HG03432 (cell line): ENCODE data around the gene TXN.

Experiments used
- ATAC-seq: cut with Tn5 transposase; IDR thresholded peaks from one replicate; pipeline ENCODE4 v1.9.1; 2021; ENCODE audit warnings: mild to moderate bottlenecking, moderate library complexity; ENCODE audit not compliant: unreplicated experiment

Gene TXN

GRCh38 chr9:110256380-110257096 is at the start of gene TXN:
TXN (minus strand) TSS chr9:110256507; CDS start chr9:110256435, 72 bp downstream.
- ATAC-seq, result peak; percentile 80

- ATAC-seq, result no peak
Measured at GRCh38 chr9:110303133-110303532, 46.8 kb upstream of the TXN start.

GRCh38 chr9:110298043-110298605 is 41.8 kb upstream of the TXN start:
- ATAC-seq, result no peak

- ATAC-seq, result no peak
Measured at GRCh38 chr9:110293248-110293647, 36.9 kb upstream of the TXN start.

GRCh38 chr9:110291921-110292557 is 35.7 kb upstream of the TXN start:
- no peak for ATAC-seq

- no peak for ATAC-seq
Measured at GRCh38 chr9:110290001-110290400, 33.7 kb upstream of the TXN start.

- no peak for ATAC-seq
Measured at GRCh38 chr9:110288503-110288902, 32.2 kb upstream of the TXN start.

- ATAC-seq, result no peak
Measured at GRCh38 chr9:110287289-110287680, 31.0 kb upstream of the TXN start.

GRCh38 chr9:110284211-110284844 is 28.0 kb upstream of the TXN start:
- peak; percentile 55 for ATAC-seq

GRCh38 chr9:110283751-110284150 is 27.4 kb upstream of the TXN start:
- ATAC-seq, result peak; percentile 66

GRCh38 chr9:110282739-110283081 is 26.4 kb upstream of the TXN start:
- ATAC-seq, result no peak

GRCh38 chr9:110282018-110282738 is 25.9 kb upstream of the TXN start:
- no peak for ATAC-seq

GRCh38 chr9:110278080-110278707 is 21.9 kb upstream of the TXN start:
- no peak for ATAC-seq

GRCh38 chr9:110276781-110277180 is 20.5 kb upstream of the TXN start:
- no peak for ATAC-seq

- ATAC-seq, result no peak
Measured at GRCh38 chr9:110270211-110270995, 14.1 kb upstream of the TXN start.

GRCh38 chr9:110266795-110267194 is 10.5 kb upstream of the TXN start:
- no peak for ATAC-seq

GRCh38 chr9:110261632-110262031 is 5.3 kb upstream of the TXN start:
- ATAC-seq, result no peak

- no peak for ATAC-seq
Measured at GRCh38 chr9:110260911-110261310, 4.6 kb upstream of the TXN start.

- ATAC-seq, result no peak
Measured at GRCh38 chr9:110259566-110259965, 3.3 kb upstream of the TXN start.

GRCh38 chr9:110258690-110259091 is 2.4 kb upstream of the TXN start:
- ATAC-seq, result no peak
